Esophagus squamous epithelium (tissue), 4 donors: ENCODE measurements around the gene RNF169.

Experiments used
- CTCF ChIP-seq, 6 experiments: fragments of 450-650 bp in 4 of 6; fragments of 200-600 bp in 2 of 6; sonication (generic) in 2 of 6; IDR thresholded peaks; one replicate each; pipeline ENCODE4 v1.5.1; 2016 to 2019; ENCODE audit warnings: antibody characterized with exemption in 6 of 6, mild to moderate bottlenecking in 4 of 6, moderate library complexity in 4 of 6
- POLR2A ChIP-seq, 4 donors: fragments of 450-650 bp; IDR thresholded peaks; one replicate each; pipeline ENCODE4 v1.6.1; 2017; ENCODE audit warnings: antibody characterized with exemption in 4 of 4, mild to moderate bottlenecking in 4 of 4, moderate library complexity in 3 of 4

- TF ChIP-seq CTCF (IDR thresholded peaks at IDR 0.05) (no peak), POLR2A (IDR thresholded peaks at IDR 0.05) (no peak)
Observed at GRCh38 chr11:74860743-74861142, 112.1 kb downstream of the RNF169 start.
